GM04503 (cell line): ENCODE results near the gene FOXF2.

ENCODE experiments used
- DNase-seq: peaks from one replicate; pipeline ENCODE4 v3.0.0-alpha.2; 2012; ENCODE audit warnings: low read depth

FOXF2 gene

DNA sequence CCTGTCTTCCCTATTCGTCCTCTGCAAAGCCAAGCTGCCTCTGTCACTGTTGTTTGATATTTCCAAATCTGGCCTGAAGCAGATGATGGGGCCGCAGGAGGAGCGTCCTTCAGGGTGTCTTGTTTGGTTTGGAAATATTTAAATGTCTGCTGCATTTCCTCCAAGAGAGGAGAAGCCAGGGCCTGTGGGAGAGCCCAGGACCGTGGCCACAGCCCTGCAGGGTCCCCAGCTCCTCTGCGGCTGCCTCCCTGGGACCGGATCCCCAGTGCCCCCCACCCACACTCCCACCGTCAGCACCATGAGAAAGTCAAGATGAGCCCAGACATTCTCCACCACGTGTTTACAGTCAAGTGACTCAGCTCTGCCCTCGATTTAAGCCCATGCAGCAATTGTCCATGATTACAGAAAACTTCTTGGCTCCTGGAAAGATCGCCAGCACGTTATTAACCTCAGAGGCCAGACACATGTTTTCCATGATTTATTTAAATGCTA, 18.2 kb downstream of the FOXF2 start:
- DNase-seq = no peak

DNA sequence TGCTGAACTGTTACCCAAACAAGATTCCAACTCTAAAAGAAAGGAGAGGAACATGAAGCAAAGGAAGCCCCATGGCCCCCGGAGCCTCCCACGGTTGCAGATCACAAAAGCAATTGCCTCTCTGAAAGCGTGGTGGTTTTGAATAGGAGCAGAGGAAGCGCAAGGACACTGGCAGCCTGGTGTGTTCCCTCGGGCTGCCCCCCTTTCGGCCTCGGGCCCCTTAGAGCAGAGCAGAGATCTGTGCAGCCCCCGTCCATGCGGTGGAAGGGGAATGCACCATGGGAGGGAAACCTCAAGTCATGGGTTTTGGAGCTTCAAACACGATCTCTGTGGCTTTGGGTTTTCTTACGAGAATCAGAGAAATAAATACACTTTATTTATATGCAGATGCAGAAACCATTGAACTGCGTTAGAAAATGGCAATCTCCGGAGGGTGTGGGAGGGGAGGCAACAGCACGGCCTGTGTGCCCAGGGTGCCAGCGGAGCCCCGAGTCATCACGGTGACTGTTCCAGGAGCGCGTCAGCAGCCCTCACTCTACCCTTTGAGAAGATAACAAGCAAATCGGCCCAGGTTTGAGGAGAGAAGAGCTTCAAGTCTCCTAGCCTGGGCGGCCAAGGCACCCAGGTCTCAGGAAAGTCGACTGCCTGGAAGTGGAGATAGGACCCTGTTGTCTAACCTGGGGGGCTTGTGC, 20.5 kb downstream of the FOXF2 start:
- no peak for DNase-seq

GRCh38 chr6:1412901-1413300, 23.5 kb downstream of the FOXF2 start:
- no peak for DNase-seq

DNA sequence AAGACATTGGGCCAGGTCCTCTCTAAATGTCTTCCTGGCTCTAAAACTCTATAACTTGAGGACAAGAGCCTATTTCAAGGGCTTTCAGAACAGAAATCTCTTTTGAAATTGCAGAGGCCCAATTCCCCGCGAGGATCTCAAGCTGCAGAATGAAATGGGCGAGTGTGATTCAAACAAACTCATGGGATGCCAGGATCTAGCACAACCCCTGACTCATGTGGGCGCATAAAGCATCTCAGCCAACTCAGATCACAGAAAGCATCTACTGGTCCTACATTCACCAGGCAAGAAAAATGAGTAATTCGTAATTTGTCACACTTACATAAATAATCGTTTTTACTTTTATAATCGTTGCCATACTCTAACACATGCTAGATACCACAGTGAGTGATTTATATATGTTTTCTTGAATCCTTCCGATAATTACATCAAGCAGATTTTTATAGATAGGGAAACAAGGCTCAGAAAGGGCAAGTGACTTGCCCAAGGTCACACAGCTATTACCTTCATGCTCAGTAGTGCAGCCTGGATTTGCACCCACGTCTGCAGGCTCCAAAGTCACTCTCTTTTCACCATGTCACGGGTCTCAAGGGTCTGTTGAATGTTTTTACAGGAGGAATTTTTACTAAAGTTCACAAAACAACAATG, 26.2 kb downstream of the FOXF2 start:
- no peak for DNase-seq

DNA sequence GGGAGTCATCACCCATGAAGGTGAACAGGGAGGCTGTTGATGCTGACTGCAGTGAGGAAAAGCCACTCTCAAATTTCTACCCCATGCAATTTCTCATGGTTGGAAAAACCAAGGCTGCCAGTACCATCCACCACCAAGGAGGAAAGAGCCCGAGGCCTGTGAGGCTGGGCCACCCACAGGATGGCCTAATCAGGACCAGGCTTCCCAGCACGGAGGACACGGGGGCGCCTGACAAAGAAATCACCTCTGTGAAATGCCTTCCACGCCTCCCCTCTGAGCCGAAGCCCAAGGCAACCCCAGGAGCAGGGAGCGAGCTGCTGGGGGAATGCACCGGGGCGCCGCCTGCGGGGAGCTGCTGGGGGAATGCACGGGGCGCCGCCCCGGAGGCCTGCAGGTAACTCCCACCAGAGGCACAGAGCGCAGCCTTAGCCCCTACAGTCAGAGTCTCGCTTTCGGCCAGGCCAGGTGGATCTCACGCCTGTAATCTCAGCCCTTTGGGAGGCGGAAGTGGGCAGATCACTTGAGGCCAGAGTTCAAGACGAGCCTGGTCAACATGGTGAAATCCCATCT, 26.9 kb downstream of the FOXF2 start:
- no peak for DNase-seq

DNA sequence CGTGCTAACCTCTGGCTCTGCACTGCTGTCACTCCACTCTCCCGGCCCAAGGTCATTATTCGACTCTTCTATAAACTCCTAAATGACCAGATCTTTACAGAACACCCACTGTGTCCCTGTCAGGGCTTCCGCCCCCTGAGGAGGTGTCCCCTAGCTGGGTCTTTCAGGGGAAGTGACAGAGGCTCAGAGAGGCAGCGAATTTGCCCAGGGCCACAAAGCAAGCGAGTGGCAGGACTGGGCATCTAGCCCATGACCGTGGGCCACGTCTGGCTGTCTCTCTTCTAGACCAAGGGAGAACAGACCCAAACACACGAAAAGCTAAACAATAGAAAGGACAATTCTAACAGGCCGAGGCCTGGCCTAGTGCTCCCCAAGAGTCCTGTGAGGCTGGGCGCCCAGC, 27.4 kb downstream of the FOXF2 start:
- no peak for DNase-seq

- DNase-seq = no peak
Measured at GRCh38 chr6:1417718-1418117, 28.3 kb downstream of the FOXF2 start.

DNA sequence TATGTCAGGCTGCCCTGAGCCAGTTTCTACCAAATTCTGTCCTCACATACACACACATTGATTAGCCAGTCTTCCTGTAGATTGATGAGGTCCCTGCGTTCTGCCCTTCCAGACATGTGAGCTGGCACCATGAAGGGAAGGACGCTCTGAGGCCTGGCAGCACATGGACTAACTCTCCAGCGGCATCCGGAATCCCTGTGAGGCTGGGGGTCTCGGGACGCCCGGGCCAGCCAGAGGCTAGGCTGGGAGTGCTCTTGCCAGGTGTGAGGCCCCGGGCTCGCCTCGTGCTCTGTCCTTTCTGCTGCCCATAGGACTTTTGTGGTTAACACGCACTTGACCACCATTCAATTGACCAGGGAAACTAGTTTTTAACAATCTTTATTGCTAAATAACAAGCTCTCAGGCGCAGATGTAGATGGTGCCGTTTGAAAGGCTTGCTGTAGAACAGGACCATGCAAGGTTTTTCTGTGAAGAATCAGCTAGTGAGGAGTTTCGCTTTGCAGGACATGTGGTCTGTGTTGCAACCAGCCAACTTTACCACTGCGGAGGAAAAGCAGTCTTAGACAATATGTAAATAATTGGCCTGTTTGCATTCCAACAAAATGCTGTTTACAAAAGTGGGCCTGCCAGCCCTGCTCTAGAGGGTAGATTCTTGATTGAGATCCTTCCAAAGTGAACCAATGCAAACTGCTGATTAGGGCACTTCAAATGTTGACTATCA, 29.3 kb downstream of the FOXF2 start:
- no peak for DNase-seq

- no peak for DNase-seq
Measured at GRCh38 chr6:1420382-1420781, 31.0 kb downstream of the FOXF2 start.

- DNase-seq = no peak
Measured at GRCh38 chr6:1422290-1422689, 32.9 kb downstream of the FOXF2 start.

DNA sequence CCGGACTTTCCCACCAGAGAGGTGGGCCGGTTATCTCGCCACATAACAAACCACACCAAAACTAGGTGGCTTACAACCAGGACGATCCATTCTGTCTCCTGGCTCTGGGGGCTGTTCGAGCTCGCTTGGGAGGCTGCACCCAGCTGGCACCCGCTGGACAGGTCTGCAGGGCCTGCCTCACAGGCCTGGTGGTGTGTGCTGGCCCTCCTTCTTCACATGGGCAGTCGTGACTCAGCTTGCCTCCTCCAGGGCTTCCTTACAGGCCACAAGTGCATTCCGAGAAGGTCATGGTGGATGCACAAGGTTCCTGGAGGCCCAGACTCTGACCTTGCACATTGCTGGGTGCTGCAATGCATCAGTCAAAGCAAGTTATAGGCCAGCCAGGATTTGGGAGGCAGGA, 34.2 kb downstream of the FOXF2 start:
- no peak for DNase-seq

GRCh38 chr6:1424306-1424927, 35.0 kb downstream of the FOXF2 start:
- no peak for DNase-seq

GRCh38 chr6:1426416-1426815, 37.0 kb downstream of the FOXF2 start:
- no peak for DNase-seq

- no peak for DNase-seq
Measured at GRCh38 chr6:1435806-1436205, 46.4 kb downstream of the FOXF2 start.

GRCh38 chr6:1436334-1437306, 47.2 kb downstream of the FOXF2 start:
- peak; percentile 29 for DNase-seq

DNA sequence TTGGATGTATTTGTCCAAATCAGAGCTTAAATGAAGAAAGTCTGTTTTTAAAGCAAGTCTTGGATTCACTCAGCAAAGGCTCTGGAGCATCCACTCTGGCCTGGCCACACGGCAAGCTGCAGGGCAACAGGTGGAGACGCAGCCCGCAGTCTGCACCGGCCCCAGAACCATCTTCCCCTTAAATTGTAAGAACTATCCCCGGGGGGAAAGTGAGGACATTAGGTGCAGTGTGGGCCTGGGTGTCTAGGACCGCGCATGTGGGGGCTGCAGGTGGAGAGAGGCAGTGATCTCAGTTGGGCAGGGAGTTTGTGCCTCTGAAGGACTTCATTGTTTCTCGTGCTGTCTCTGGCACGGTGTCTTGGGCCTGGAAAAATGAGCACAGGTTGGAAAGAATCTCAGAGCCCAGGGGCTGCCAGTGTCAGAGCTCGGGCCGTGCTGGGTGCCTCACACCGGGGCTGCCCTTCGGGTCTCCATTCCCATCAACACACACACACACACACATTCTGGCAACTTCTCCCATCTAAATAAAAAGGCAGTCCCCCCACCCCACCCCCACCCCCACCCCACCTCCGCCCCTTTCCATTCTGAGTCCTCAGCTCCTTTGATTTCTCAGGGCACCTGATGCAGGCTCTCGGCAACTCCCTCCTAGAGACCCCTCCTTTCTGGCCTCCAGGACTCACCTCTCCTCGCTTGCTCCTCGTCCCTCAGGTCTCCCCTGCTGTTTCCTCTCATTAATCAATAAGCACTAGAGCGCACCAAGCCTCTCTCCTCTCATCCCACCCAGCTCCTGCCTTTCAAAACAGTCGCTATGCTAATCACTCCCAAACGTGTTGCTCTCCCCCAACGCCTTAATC, 48.4 kb downstream of the FOXF2 start:
- DNase-seq = no peak

DNA sequence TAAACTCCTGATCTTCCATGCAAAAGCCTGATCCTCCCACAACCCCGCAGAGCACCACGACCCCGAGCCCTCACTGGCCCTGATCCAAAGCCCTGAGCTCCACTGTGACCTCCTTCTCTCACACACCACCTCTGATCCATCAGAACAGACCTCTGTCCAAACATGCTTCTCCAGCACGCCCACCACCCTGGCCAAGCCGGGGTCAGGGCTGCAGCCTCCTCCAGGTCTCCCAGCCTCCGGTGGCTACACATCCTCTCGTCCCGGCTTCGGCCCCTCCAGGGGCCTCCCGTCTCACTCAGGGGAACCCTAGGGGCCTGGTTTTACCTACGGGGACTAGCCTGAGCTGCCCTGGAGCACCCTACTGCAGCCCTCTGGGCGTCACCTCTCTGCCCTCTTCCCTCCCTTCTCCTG, 49.1 kb downstream of the FOXF2 start:
- no peak for DNase-seq

DNA sequence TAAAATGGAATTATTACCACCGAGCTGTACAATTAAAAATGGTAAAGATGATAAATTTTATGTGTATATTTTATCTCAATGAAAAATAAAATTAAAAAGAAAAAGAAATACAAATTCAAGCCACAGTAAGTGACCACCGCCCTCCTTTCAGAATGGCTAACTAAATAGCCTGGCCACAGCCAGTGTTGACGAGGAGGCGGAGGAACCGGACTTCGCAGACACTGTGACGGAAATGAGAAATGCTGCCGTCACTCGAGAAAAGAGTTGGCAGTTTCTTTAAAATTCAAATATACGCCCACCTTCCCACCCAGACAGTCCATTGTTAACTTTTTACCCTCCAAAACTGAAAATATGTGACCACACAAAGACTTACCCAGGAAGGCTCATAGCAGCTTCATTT, 50.0 kb downstream of the FOXF2 start:
- DNase-seq = no peak

DNA sequence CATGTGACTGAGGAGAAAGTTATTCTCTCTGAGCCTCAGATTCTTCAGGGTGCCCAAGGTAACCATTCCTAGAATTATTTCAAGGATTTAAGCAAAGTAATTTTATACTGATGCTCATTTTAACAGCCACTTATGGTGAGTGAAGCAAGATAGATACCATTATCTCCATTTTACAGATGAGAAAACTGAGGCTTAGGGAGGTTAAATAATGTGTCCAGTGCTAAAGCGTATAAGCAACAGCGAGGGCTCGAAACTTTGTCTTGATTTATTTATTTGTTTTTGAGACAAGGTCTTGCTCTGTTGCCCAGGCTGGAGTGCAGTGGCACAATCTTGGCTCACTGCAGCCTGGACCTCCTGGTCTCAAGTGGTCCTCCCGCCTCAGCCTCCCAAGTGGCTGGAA, 53.6 kb downstream of the FOXF2 start:
- no peak for DNase-seq
